Heart right ventricle (tissue), 16 donors: ENCODE measurements around the gene HJV. TPM values are rescaled to one million over a fixed set of nuclear protein-coding genes. Genes with fewer than 3 reads are reported as not detected.

ENCODE experiments used
- ATAC-seq, 8 donors: fragments of 200-7000 bp; cut with Tn5 transposase; one replicate each; pipeline ENCODE4 v1.9.1; 2020; ENCODE audit warnings: mild to moderate bottlenecking in 8 of 8, moderate library complexity in 8 of 8, moderate number of reproducible peaks in 1 of 8
- DNase-seq, 2 donors: peaks; one replicate each; pipeline ENCODE4 v3.0.0-alpha.2; 2020
- H3K27ac ChIP-seq, 10 donors: fragments of 200-600 bp; sonication (generic) in 2 of 10; one replicate each; pipeline versions ENCODE4 v1.5.0 to v1.8.0; 2020 to 2022; ENCODE audit warnings: mild to moderate bottlenecking in 3 of 10
- H3K27me3 ChIP-seq, 7 donors: fragments of 200-600 bp; one replicate each; pipeline ENCODE4 v1.8.0; 2021 to 2022; ENCODE audit warnings: mild to moderate bottlenecking in 2 of 7
- H3K36me3 ChIP-seq, 9 donors: fragments of 200-600 bp; sonication (generic) in 1 of 9; one replicate each; pipeline versions ENCODE4 v1.5.0 to v1.8.0; 2020 to 2022; ENCODE audit warnings: mild to moderate bottlenecking in 2 of 9
- H3K4me1 ChIP-seq, 9 donors: fragments of 200-600 bp; sonication (generic) in 1 of 9; one replicate each; pipeline versions ENCODE4 v1.5.0 to v1.8.0; 2020 to 2022; ENCODE audit warnings: mild to moderate bottlenecking in 4 of 9
- H3K4me3 ChIP-seq, 10 donors: fragments of 200-600 bp; sonication (generic) in 2 of 10; one replicate each; pipeline versions ENCODE4 v1.5.0 to v1.8.0; 2020 to 2022; ENCODE audit warnings: mild to moderate bottlenecking in 7 of 10, moderate library complexity in 2 of 10
- H3K9me3 ChIP-seq, 11 donors: fragments of 200-600 bp in 10 of 11; sonication (generic) in 2 of 11; one replicate each; pipeline versions ENCODE4 v1.5.0 to v1.8.0; 2013 to 2022; ENCODE audit warnings: mild to moderate bottlenecking in 2 of 11, control low read depth in 1 of 11, moderate library complexity in 1 of 11
- CTCF ChIP-seq, 9 donors: fragments of 200-600 bp; sonication (generic) in 2 of 9; IDR thresholded peaks; one replicate each; pipeline versions ENCODE4 v1.5.0 to v1.8.0; 2021 to 2022; ENCODE audit warnings: antibody characterized with exemption in 9 of 9, mild to moderate bottlenecking in 5 of 9, moderate library complexity in 1 of 9
- WGBS, 2 donors: extraction: QIAGEN DNeasy Blood & Tissue Kit; methylation state at CpG; one replicate each; pipeline ENCODE4 v1.1.7; 2013; ENCODE audit warnings: inconsistent platforms in 1 of 2; 5-methylcytosine and 5-hydroxymethylcytosine counted together
- intact Hi-C, 10 donors: fragments of 100-400 bp; cut with DNase I; formaldehyde crosslinking; loops; one replicate each; pipeline versions ENCODE4 v1.11.1 to v1.14.2; 2022
- polyA plus RNA-seq, 2 donors: library from polyadenylated mRNA; stranded (reverse); fragments of 200-250 nt; gene quantifications; one replicate each; pipeline ENCODE4 v1.2.3, GENCODE V29; 2013
- total RNA-seq, 10 donors: library from RNA; stranded (reverse); fragmentation: NEBNext Ultra II Directional in 3 of 10; extraction: Animal tissue kit (Norgen Biotek cat#: 25700) in 3 of 10; gene quantifications; one replicate each; pipeline versions ENCODE4 v1.2.1 to v1.2.4, GENCODE V29; 2021 to 2023
- donor health status: Arrhythmogenic right ventricular cardiomyopathy.
- donor health status: ischemic (EF 13 %, LVEDD 7.1; RV severe dilation, severe dysfunction).
- donor health status: healthy with polysubstance abuse.
- donor health status: DM: no; HTN: yes; CAD: no.
- donor health status: DM: no; HTN: no; CAD: no.
- donor health status: ischemic (EF 25% LVEDD 6.9; RV normal size, moderate dysfunction).
- donor health status: ischemic (EF 25% LVEDD 5.7; RV mildly dilated, moderate dysfunction).
- donor health status: healthy.
- donor health status: DM: yes; HTN: yes; CAD: no.
- donor health status: Ischemic cardiomyopathy.
- donor health status: ischemic (EF 35%, LVEDD 5.7; RV mildly dilated, moderate dysfunction).
- donor health status: nonischemic (EF 11% LVEDD 7.7; RV severe dilation, severe dysfunction).
- donor health status: DM: yes; HTN: yes; CAD: no.
- donor health status: PGD.
- donor health status: ischemic (EF 29% LVEDD 5.4; RV normal size, mild dysfunction).
- donor health status: nonischemic (EF 23%, LVEDD 6.1; RV moderate dilation, normal function).

Gene HJV
- total and polyA plus RNA-seq, 12 donors: 0.52 to 115 (median 68.2) TPM

GRCh38 chr1:146036241-146036964 is 14.9 kb upstream of the HJV start:
- Histone ChIP-seq H3K27me3 (no peaks in the 10 kb centered on the region), H3K36me3 (no peaks in the 10 kb centered on the region), H3K27ac (peak overlapping the region in 8 of 10 donors; percentile 37 to 91 (median 84)), H3K4me1 (peaks cover 0 to 42% (median 9%) of the 10 kb centered on the region in 9 donors), H3K4me3 (peak overlapping the region in 8 of 10 donors; percentile 12 to 76 (median 67)), H3K9me3 (no peaks in the 10 kb centered on the region)
- DNase-seq (no peak), ATAC-seq (no peak)
- WGBS, 2 donors: 3 to 6% methylated on average over 10 of the region's 10 CpGs
- TF ChIP-seq CTCF (IDR thresholded peaks at IDR 0.05): no peak
- intact Hi-C loops: no loop called here

- WGBS, 2 donors: 27 to 31% methylated on average over 6 of the region's 6 CpGs
- no peak for TF ChIP-seq CTCF (IDR thresholded peaks at IDR 0.05)
- intact Hi-C loops: no loop called here
- ATAC-seq: no peak
- Histone ChIP-seq H3K27ac (peak overlapping the region in 4 of 10 donors; percentile 5 to 91 (median 52)), H3K27me3 (no peaks in the 10 kb centered on the region), H3K9me3 (no peaks in the 10 kb centered on the region), H3K36me3 (no peaks in the 10 kb centered on the region), H3K4me1 (peaks cover 0 to 42% (median 9%) of the 10 kb centered on the region in 9 donors), H3K4me3 (peak overlapping the region in 8 of 10 donors; percentile 15 to 76 (median 67))
- no peak for DNase-seq
These were observed 13.5 kb upstream of the HJV start for GRCh38 chr1:146035048-146035423.

- Histone ChIP-seq H3K4me1 (peaks cover 0 to 30% (median 7%) of the 10 kb centered on the region in 9 donors), H3K36me3 (no peaks in the 10 kb centered on the region), H3K4me3 (no peak overlapping the region), H3K9me3 (no peaks in the 10 kb centered on the region), H3K27me3 (no peaks in the 10 kb centered on the region), H3K27ac (no peak overlapping the region)
- DNase-seq (no peak), ATAC-seq (no peak)
- peak in 8 of 9 donors; percentile 13 to 63 (median 53) for TF ChIP-seq CTCF (IDR thresholded peaks at IDR 0.05)
- intact Hi-C loops: no loop called here
- 59 to 67% methylated on average over 6 of the region's 6 CpGs for WGBS, 2 donors
These were observed 11.2 kb upstream of the HJV start for GRCh38 chr1:146032631-146033219.

- Histone ChIP-seq H3K4me3 (no peak overlapping the region), H3K4me1 (peaks cover 0 to 27% (median 5%) of the 10 kb centered on the region in 9 donors), H3K9me3 (no peaks in the 10 kb centered on the region), H3K27ac (no peak overlapping the region), H3K36me3 (no peaks in the 10 kb centered on the region), H3K27me3 (no peaks in the 10 kb centered on the region)
- no peak for TF ChIP-seq CTCF (IDR thresholded peaks at IDR 0.05)
- DNase-seq (no peak), ATAC-seq (no peak)
- intact Hi-C loops: no loop called here
These were observed 9.9 kb upstream of the HJV start for GRCh38 chr1:146031476-146031875.
